Mesodermal cell (in vitro differentiated cells): Measurements from ENCODE around the gene VPS54.
A peak's percentile ranks its signal among the peaks of the same experiment; 100 is the strongest.

ENCODE experiments used
- H3K27ac ChIP-seq: 2 replicates; pipeline ENCODE4 v1.7.0; 2013; ENCODE audit warnings: mild to moderate bottlenecking, low read depth, low read length, moderate library complexity; ENCODE audit not compliant: severe bottlenecking
- H3K36me3 ChIP-seq: 2 replicates; pipeline ENCODE4 v1.7.1; 2013; ENCODE audit warnings: mild to moderate bottlenecking, low read length, moderate library complexity; ENCODE audit not compliant: control insufficient read depth, insufficient read depth
- H3K4me1 ChIP-seq: one replicate; pipeline ENCODE4 v1.7.1; 2013; ENCODE audit warnings: mild to moderate bottlenecking, low read length; ENCODE audit not compliant: insufficient read depth, control insufficient read depth, poor library complexity, severe bottlenecking
- H3K4me3 ChIP-seq: 2 replicates; pipeline ENCODE4 v1.7.0; 2013; ENCODE audit warnings: low read length, control low read depth, mild to moderate bottlenecking; ENCODE audit not compliant: insufficient read depth, poor library complexity, severe bottlenecking; ENCODE audit errors: extremely low read depth
- H3K9me3 ChIP-seq: 2 replicates; pipeline ENCODE4 v1.7.1; 2013; ENCODE audit warnings: mild to moderate bottlenecking, low read length, moderate library complexity; ENCODE audit not compliant: control insufficient read depth
- WGBS, 2 experiments: methylation state at CpG; one replicate each; pipeline ENCODE4 v1.1.5; 2013; ENCODE audit warnings: missing lambda C conversion rate in 2 of 2; ENCODE audit not compliant: insufficient coverage in 2 of 2; 5-methylcytosine and 5-hydroxymethylcytosine counted together

Gene VPS54

DNA sequence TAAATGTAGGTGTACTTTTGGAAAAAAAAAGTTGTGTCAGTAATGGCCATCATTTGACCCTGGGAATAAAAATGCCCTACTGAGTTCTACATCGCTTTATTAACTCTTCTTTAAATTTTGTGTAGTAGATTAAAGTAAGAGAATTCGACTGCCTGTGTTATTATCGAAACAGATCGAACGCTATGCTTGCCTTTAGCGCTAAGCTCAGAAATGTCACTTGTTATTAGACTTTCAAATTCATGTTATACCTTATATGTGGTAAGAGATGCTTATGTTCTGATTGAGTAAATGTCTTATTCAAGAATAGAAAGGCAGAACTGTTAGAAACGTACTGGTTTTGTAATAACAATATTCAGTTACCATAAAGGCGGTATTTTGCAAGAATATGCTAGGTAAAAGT lies 176.1 kb downstream of the VPS54 start:
- Histone ChIP-seq H3K9me3 (peaks cover 3% of the 10 kb centered on the region), H3K27ac (no peak overlapping the region), H3K4me3 (peak overlapping the region; percentile 72), H3K4me1 (peaks cover 14% of the 10 kb centered on the region), H3K36me3 (no peaks in the 10 kb centered on the region)
- WGBS, 2 experiments = 11% methylated on average over 5 of the region's 8 CpGs; no CpG with 5 or more reads in 1 of the 2 experiments

GRCh38 chr2:63842149-63843061 lies 176.8 kb downstream of the VPS54 start:
- Histone ChIP-seq H3K4me3 (peak overlapping the region; percentile 72), H3K36me3 (no peaks in the 10 kb centered on the region), H3K9me3 (peaks cover 3% of the 10 kb centered on the region), H3K4me1 (peaks cover 14% of the 10 kb centered on the region), H3K27ac (peak overlapping the region; percentile 93)
- 0% methylated on average over 17 to 22 of the region's 24 CpGs for WGBS, 2 experiments
